ENCODE measurements around the gene PDE4B. TPM values are rescaled to one million over a fixed set of nuclear protein-coding genes. Genes with fewer than 3 reads are reported as not detected.
A peak's percentile ranks its signal among the peaks of the same experiment; 100 is the strongest.

Gene PDE4B
- polyA plus RNA-seq, 1 experiment: 20.6 TPM

- Histone ChIP-seq H3K27me3 (ENCODE audit: control insufficient read depth, insufficient read depth, low read length) (no peaks in the 10 kb centered on the region), H3K36me3 (ENCODE audit: control insufficient read depth, insufficient read depth, low read length) (no peaks in the 10 kb centered on the region), H3K4me3 (ENCODE audit: low read depth, low read length) (no peak overlapping the region)
- TF ChIP-seq, protein P1, sequence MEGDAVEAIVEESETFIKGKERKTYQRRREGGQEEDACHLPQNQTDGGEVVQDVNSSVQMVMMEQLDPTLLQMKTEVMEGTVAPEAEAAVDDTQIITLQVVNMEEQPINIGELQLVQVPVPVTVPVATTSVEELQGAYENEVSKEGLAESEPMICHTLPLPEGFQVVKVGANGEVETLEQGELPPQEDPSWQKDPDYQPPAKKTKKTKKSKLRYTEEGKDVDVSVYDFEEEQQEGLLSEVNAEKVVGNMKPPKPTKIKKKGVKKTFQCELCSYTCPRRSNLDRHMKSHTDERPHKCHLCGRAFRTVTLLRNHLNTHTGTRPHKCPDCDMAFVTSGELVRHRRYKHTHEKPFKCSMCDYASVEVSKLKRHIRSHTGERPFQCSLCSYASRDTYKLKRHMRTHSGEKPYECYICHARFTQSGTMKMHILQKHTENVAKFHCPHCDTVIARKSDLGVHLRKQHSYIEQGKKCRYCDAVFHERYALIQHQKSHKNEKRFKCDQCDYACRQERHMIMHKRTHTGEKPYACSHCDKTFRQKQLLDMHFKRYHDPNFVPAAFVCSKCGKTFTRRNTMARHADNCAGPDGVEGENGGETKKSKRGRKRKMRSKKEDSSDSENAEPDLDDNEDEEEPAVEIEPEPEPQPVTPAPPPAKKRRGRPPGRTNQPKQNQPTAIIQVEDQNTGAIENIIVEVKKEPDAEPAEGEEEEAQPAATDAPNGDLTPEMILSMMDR (IDR thresholded peaks at IDR 0.05; ENCODE audit: insufficient read depth, low read depth, low read length): no peak
- DNase-seq (ENCODE audit: low read depth): peak; percentile 31
- ChIA-PET CTCF (interaction anchor here (1.0 to 4.2 kb wide), 2 partner anchors 11 kb away, joined by 3 to 15 read pairs; no protein-coding TSS in a partner anchor), POLR2A (no interaction called here)
Observed at GRCh38 chr1:66231217-66231616, 438.5 kb downstream of the PDE4B start.

- ChIA-PET CTCF (interaction anchor here (1.0 to 4.2 kb wide), 2 partner anchors 10 to 11 kb away, joined by 3 to 15 read pairs; no protein-coding TSS in a partner anchor), POLR2A (no interaction called here)
- Histone ChIP-seq H3K27me3 (ENCODE audit: control insufficient read depth, insufficient read depth, low read length) (no peaks in the 10 kb centered on the region), H3K4me3 (ENCODE audit: low read depth, low read length) (no peak overlapping the region), H3K36me3 (ENCODE audit: control insufficient read depth, insufficient read depth, low read length) (no peaks in the 10 kb centered on the region)
- TF ChIP-seq, protein P1 (IDR thresholded peaks at IDR 0.05; ENCODE audit: insufficient read depth, low read depth, low read length): no peak
- DNase-seq (ENCODE audit: low read depth): no peak
Observed at GRCh38 chr1:66231681-66232463, 439.2 kb downstream of the PDE4B start.

- POLR2A ChIA-PET: no interaction called here
- H3K36me3 ChIP-seq (ENCODE audit: control insufficient read depth, insufficient read depth, low read length): no peaks in the 10 kb centered on the region
- H3K27me3 ChIP-seq (ENCODE audit: control insufficient read depth, insufficient read depth, low read length): no peaks in the 10 kb centered on the region
- TF ChIP-seq, protein P1 (IDR thresholded peaks at IDR 0.05; ENCODE audit: insufficient read depth, low read depth, low read length): no peak
- H3K4me3 ChIP-seq (ENCODE audit: low read depth, low read length): no peak overlapping the region
- DNase-seq (ENCODE audit: low read depth): no peak
- CTCF ChIA-PET: interaction anchor here (10.3 kb wide), 1 partner anchor 274 kb away, joined by 140 read pairs; no protein-coding TSS in a partner anchor
Observed at GRCh38 chr1:66237042-66237441, 444.3 kb downstream of the PDE4B start.

GRCh38 chr1:66237722-66238479, 445.2 kb downstream of the PDE4B start:
- no peak overlapping the region for H3K4me3 ChIP-seq (ENCODE audit: low read depth, low read length)

More at GRCh38 chr1:66237722-66238479, 445.2 kb downstream of the PDE4B start:
- no peaks in the 10 kb centered on the region for H3K36me3 ChIP-seq (ENCODE audit: control insufficient read depth, insufficient read depth, low read length)
- DNase-seq (ENCODE audit: low read depth): no peak
- CTCF ChIA-PET: interaction anchor here (1.1 to 10.3 kb wide), 2 partner anchors 205 to 274 kb away, joined by 3 to 140 read pairs; no protein-coding TSS in a partner anchor
- POLR2A ChIA-PET: no interaction called here
- no peaks in the 10 kb centered on the region for H3K27me3 ChIP-seq (ENCODE audit: control insufficient read depth, insufficient read depth, low read length)
- TF ChIP-seq, protein P1 (IDR thresholded peaks at IDR 0.05; ENCODE audit: insufficient read depth, low read depth, low read length): no peak
